SK-N-MC (cell line): Measurements from ENCODE around the gene ATXN7L1.

ENCODE experiments used
- DNase-seq: peaks from one replicate; pipeline ENCODE4 v3.0.0-alpha.2; 2011; ENCODE audit warnings: low read depth, low spot score
- H3K27ac ChIP-seq: fragments of 200-600 bp; sonication (generic); 2 replicates; pipeline ENCODE4 v1.5.1; 2016; ENCODE audit warnings: mixed run types
- H3K36me3 ChIP-seq: fragments of 200-600 bp; sonication (generic); 2 replicates; pipeline ENCODE4 v1.6.1; 2017; ENCODE audit warnings: antibody characterized with exemption, low read length, mixed read lengths; ENCODE audit not compliant: insufficient read depth
- H3K4me3 ChIP-seq: fragments of 200-600 bp; sonication (generic); 2 replicates; pipeline ENCODE4 v1.5.1; 2016
- H3K9ac ChIP-seq: fragments of 200-600 bp; sonication (generic); 2 replicates; pipeline ENCODE4 v1.8.0; 2017; ENCODE audit warnings: mixed run types, mixed read lengths; ENCODE audit not compliant: insufficient read length
- H3K9me3 ChIP-seq: fragments of 200-600 bp; sonication (generic); 2 replicates; pipeline ENCODE4 v1.6.1; 2017; ENCODE audit warnings: low read depth, mild to moderate bottlenecking, antibody characterized with exemption, low read length, moderate library complexity, mixed read lengths
- EZH2 ChIP-seq: fragments of 200-600 bp; sonication (generic); IDR thresholded peaks from one replicate; pipeline ENCODE4 v1.6.1; 2017; ENCODE audit warnings: antibody characterized with exemption
- FOXP2 ChIP-seq: optimal IDR thresholded peaks from 2 replicates; pipeline ENCODE3; 2011; ENCODE audit warnings: mild to moderate bottlenecking, moderate library complexity; ENCODE audit not compliant: insufficient read depth; ENCODE audit errors: extremely low read length, control extremely low read depth
- POLR2AphosphoS5 ChIP-seq: IDR thresholded peaks from 2 replicates; pipeline ENCODE4 v1.6.1; 2012; ENCODE audit warnings: mild to moderate bottlenecking, low read depth, low read length, borderline replicate concordance

The ATXN7L1 gene

DNA sequence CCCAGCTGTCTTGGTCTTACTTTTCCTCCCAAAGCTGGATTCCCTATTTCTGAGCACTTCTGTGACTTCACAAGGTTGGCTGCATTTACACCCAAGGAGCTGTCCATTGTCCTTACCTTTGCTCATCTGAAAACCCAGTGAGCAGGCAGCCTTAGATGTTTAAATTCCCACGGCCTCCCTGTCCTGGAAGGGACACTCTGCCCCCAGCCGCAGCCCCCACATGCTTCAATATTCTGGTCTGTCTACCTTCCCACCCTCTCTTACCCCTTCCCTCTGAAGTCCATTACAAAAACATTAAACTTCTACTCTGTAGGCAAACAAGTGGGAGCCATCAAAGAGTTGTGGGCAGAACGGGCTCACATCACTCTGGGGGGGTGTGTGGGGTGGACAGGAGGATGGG lies 221.3 kb downstream of the ATXN7L1 start:
- Histone ChIP-seq H3K9ac (no peak overlapping the region), H3K36me3 (no peaks in the 10 kb centered on the region), H3K9me3 (no peaks in the 10 kb centered on the region), H3K4me3 (no peak overlapping the region), H3K27ac (no peak overlapping the region)
- TF ChIP-seq POLR2AphosphoS5 (no peak), FOXP2 (no peak), EZH2 (no peak)
- no peak for DNase-seq

DNA sequence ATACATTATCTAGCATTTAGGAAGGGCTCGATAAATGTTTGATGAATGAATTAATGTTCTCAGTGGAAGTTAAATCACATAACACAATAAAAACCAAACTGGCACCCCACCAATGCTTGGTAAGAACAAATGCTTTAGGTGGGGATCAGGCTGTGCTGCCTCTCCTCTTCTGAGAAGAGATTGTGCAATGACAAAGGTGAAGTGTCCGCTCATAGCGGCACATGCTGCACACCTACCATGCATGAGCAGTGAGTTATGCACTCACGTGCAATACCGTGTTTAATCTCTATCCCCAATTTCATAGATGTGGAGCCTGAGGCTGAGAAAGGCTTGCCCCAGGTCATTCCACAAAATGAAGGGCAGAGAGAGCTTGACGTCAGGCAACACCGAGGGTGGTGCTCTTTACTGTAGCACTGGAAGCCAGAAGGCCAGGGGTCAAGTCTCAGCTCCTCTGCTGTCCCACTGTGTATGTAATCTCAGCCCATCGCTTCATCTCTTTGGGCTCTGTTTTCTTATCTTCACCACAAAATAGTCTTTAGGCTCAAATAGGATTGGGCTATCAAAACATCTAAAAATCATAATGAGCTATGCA lies 222.2 kb downstream of the ATXN7L1 start:
- H3K27ac ChIP-seq, result no peak overlapping the region
- no peak for TF ChIP-seq POLR2AphosphoS5
- no peak for TF ChIP-seq FOXP2
- TF ChIP-seq EZH2, result no peak
- no peaks in the 10 kb centered on the region for H3K36me3 ChIP-seq
- no peak overlapping the region for H3K4me3 ChIP-seq
- no peaks in the 10 kb centered on the region for H3K9me3 ChIP-seq
- no peak for DNase-seq
- no peak overlapping the region for H3K9ac ChIP-seq

DNA sequence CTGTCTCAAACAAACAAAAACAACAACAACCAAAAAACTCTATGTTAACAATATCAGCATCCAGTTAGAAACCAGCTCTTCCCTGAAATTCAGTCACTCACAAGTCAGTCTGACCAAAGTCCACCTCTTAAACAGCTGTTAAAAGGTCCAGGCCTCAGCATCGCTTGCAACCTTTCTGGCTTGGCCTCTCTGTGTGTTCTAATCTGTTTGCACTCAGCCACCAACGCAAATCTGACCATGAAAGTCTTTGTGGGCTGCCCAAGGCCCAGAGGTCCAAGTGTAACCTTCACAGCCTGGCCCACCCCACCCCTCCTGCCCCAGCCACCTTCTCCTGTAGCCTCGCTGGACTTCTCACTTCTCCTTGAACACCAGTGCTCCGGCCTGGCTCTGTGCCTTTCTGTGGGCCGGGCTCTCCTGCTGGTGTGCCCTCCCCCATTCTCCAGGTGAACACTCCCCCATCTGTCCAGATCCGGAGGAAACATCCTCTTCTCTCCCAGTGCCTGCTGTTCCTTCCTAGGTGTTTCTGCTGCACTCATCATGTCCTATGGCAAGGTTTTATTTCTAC lies 222.9 kb downstream of the ATXN7L1 start:
- TF ChIP-seq FOXP2 (no peak), POLR2AphosphoS5 (no peak), EZH2 (no peak)
- no peaks in the 10 kb centered on the region for H3K36me3 ChIP-seq
- no peak overlapping the region for H3K27ac ChIP-seq
- H3K9me3 ChIP-seq, result no peaks in the 10 kb centered on the region
- DNase-seq, result no peak
- no peak overlapping the region for H3K4me3 ChIP-seq
- no peak overlapping the region for H3K9ac ChIP-seq

DNA sequence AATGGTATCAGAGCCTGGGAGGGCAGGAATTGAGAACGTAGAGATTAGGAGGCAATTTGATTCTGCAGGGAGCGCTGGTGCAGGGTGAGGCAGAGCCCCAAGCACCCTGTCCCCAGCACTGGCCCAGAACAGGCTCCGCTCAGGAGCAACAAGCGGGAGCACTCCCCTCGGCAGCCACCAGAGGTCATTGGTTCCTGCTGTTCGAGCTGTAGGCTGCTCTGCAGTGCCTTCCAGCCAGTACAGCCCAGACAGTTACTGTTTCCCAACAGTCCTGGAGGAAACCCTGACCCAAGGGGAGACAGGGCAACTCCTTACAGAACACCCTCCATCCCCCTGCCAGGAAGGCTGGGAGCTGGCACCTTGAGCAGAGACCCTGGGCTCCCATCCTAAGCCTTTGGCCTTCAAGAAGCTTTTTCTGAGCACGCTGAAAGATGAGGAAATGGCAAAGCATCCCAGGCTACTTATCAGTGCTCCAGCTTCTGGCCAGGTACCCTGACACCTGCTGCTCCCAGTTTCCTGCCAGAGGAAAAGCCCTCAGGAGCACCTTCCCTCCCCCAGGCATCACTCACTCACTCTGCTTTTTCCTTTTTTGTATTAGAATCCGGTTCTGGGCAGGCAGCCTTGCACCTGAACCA lies 223.9 kb downstream of the ATXN7L1 start:
- Histone ChIP-seq H3K27ac (no peak overlapping the region), H3K9me3 (no peaks in the 10 kb centered on the region), H3K9ac (no peak overlapping the region), H3K36me3 (no peaks in the 10 kb centered on the region), H3K4me3 (no peak overlapping the region)
- DNase-seq, result no peak
- no peak for TF ChIP-seq EZH2
- TF ChIP-seq POLR2AphosphoS5, result no peak
- TF ChIP-seq FOXP2, result no peak

DNA sequence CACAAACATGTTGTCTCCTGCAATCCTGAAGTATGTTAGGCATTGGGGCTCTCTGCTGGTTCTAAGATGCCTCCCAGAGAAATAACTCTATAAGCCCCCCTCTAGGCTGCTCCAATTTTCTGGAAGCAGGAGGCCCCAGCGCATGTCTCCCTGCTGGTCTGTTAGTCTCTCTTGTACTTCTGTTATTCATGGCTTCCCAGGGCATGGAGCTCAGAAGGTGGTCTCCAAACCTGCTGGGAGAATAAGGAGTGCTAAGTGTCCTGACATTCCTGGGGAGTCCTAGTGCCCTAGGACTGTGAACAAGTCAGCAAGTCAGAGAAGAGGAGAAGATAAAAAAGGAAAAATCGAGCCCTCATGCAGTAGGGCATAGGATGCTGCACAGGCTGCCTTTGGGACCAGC lies 224.6 kb downstream of the ATXN7L1 start:
- TF ChIP-seq EZH2, result no peak
- no peak for TF ChIP-seq FOXP2
- TF ChIP-seq POLR2AphosphoS5, result no peak
- no peaks in the 10 kb centered on the region for H3K36me3 ChIP-seq
- H3K4me3 ChIP-seq, result no peak overlapping the region
- no peaks in the 10 kb centered on the region for H3K9me3 ChIP-seq
- no peak overlapping the region for H3K9ac ChIP-seq
- no peak overlapping the region for H3K27ac ChIP-seq
- DNase-seq, result no peak

DNA sequence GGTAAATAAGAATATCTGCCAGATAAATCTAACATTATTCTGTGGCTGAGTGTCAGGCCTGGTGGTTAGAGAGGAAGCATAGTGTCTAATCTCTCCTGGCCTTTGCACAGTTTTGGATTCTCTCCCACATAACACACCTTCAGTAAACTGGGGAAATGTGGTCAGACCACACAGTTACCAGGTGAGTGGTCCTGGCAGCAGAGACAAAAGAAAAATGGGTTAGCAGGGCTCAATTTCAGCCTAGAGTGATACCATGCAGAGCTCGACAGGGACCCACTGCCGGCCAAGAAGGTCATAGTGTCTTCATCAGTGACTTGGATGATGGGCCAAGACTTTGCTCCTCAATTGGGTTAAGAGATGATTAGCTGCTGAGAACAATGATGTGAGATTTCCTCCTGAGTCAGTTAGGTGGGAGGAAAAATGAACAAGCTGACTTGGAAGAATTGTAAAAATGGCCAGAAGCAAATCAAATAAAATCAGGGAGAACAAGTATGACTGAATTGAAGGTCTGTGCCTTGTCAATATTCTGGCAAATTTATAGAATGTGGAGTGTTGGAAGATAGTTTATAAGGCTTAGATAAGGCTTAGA lies 225.9 kb downstream of the ATXN7L1 start:
- Histone ChIP-seq H3K4me3 (no peak overlapping the region), H3K9ac (no peak overlapping the region), H3K9me3 (no peaks in the 10 kb centered on the region), H3K27ac (peak overlapping the region; percentile 33; the same call in 1 of the 2 replicates), H3K36me3 (no peaks in the 10 kb centered on the region)
- no peak for TF ChIP-seq FOXP2
- TF ChIP-seq EZH2, result no peak
- TF ChIP-seq POLR2AphosphoS5, result no peak
- DNase-seq, result no peak

DNA sequence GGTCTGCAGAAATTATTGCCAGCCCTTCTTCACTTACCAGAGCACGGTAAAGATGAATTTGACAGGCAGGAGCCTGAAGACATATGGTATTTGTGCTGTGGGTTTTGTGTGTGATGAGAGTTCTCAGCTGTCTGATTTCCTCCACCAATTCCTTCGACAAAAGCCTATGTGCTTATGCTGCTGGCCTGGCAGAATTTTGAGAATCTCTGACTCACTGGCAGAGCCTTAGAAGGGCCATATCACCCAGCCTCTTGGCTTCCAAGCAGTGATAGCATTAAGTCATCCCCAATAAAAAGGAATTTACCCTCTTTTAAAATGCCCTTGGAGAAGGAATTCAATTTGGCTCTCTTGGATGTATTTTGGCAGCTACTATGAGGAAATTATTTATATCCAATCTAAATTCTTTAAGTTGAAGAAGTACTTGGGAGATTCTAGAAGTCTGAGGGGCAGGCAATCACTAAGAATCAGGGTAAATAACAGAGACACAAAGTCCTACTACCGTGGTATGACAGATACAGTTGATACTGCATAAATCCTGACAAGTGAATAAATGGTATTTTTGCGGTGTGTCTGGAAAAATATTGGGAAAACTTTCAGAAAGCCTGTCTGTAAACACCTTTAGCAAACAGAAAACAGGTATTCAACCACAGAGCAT lies 226.5 kb downstream of the ATXN7L1 start:
- no peak for DNase-seq
- TF ChIP-seq EZH2 (no peak), POLR2AphosphoS5 (no peak), FOXP2 (no peak)
- Histone ChIP-seq H3K9ac (no peak overlapping the region), H3K27ac (peak overlapping the region; percentile 33), H3K36me3 (no peaks in the 10 kb centered on the region), H3K4me3 (no peak overlapping the region), H3K9me3 (no peaks in the 10 kb centered on the region)

DNA sequence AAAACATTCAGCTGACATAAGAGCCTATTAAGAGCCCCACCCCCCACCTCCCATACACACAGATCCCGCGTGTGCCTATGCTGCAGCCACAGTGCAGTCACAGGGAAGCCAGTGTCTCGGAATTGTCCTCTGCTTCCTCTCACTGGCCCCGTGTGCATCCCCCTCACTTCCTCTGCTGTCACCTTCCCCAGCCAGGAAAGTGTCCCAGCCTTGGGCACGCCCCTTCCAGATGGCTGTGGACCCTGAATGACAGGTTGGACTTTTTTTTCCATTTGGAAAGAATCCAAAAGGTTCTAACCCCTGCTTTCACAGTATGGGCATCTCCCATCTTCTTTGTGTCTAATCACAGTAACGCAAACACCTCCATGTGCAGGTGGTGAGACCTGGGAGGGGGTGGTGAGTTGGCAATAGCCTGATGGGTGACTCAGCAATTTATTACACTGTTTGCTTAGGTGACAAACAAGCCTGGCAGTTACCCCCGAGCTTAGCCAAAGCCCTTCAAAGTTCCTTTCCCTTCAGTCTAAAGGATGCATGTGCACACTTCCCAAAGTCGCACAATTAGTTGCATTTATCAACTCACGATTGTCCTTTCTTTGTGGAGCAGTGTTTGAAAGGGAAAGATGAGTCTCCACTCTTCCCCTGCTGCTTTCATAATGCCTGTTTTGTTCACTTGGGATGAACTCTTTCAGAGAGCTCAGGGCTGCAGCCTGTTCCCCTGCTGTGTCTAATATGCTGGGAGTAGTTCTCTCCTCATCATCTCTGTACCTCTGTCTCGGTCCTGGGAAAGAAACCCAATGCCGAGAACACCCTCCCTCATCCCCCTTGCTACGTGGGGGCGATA lies 227.6 kb downstream of the ATXN7L1 start:
- H3K9ac ChIP-seq, result no peak overlapping the region
- TF ChIP-seq POLR2AphosphoS5 (no peak), EZH2 (no peak), FOXP2 (no peak)
- DNase-seq, result no peak
- H3K27ac ChIP-seq, result peak overlapping the region; percentile 33; the same call in 1 of the 2 replicates
- no peaks in the 10 kb centered on the region for H3K9me3 ChIP-seq
- H3K36me3 ChIP-seq, result no peaks in the 10 kb centered on the region
- H3K4me3 ChIP-seq, result no peak overlapping the region
